CD14-positive monocyte (primary cell): ENCODE results near the gene UGT1A10. TPM values are rescaled to one million over a fixed set of nuclear protein-coding genes. Genes with fewer than 3 reads are reported as not detected.

Experiments used
- DNase-seq, 3 donors: peaks; one replicate each; pipeline ENCODE4 v3.0.0-alpha.2; 2011 to 2022
- H2AFZ ChIP-seq: 2 replicates; pipeline ENCODE4 v1.6.0; 2012; ENCODE audit warnings: mild to moderate bottlenecking, low read depth, low read length, inconsistent platforms; ENCODE audit not compliant: insufficient read depth, poor library complexity, severe bottlenecking
- H3K27ac ChIP-seq, 2 donors: 1 replicate in 1 of 2; 2 replicates in 1 of 2; pipeline ENCODE4 v1.5.1; 2012 to 2013; ENCODE audit warnings: low read length in 2 of 2, control low read depth in 1 of 2, inconsistent platforms in 1 of 2, low read depth in 1 of 2, mild to moderate bottlenecking in 1 of 2
- H3K27me3 ChIP-seq, 2 donors: one replicate each; pipeline versions ENCODE4 v1.6.0 to v1.6.1; 2011 to 2013; ENCODE audit warnings: low read length in 2 of 2; ENCODE audit not compliant: control insufficient read depth in 2 of 2, insufficient read depth in 2 of 2
- H3K36me3 ChIP-seq, 2 donors: replicated peaks in 1 of 2; 1 replicate in 1 of 2; 2 replicates in 1 of 2; pipeline versions ENCODE4 v1.5.1 to v1.6.1; 2012 to 2013; ENCODE audit warnings: low read length in 2 of 2, control low read depth in 1 of 2, inconsistent platforms in 1 of 2, mild to moderate bottlenecking in 1 of 2; ENCODE audit not compliant: insufficient read depth in 2 of 2, control insufficient read depth in 1 of 2
- H3K4me1 ChIP-seq, 2 donors: 1 replicate in 1 of 2; 2 replicates in 1 of 2; pipeline versions ENCODE4 v1.5.1 to v1.6.1; 2012 to 2013; ENCODE audit warnings: low read length in 2 of 2, control low read depth in 1 of 2, inconsistent platforms in 1 of 2, mild to moderate bottlenecking in 1 of 2, moderate library complexity in 1 of 2; ENCODE audit not compliant: insufficient read depth in 2 of 2, control insufficient read depth in 1 of 2
- H3K4me2 ChIP-seq: replicated peaks from 2 replicates; pipeline ENCODE3; 2012; ENCODE audit warnings: low read length, moderate library complexity, mild to moderate bottlenecking; ENCODE audit not compliant: poor library complexity, severe bottlenecking; ENCODE audit errors: extremely low read depth
- H3K4me3 ChIP-seq, 3 experiments: fragments of 200-600 bp in 1 of 3; sonication (generic) in 1 of 3; replicated peaks in 1 of 3; 1 replicate in 2 of 3; 2 replicates in 1 of 3; pipeline ENCODE4 v1.5.1; 2011 to 2013; ENCODE audit warnings: low read length in 3 of 3, mild to moderate bottlenecking in 3 of 3, control low read depth in 2 of 3, low read depth in 2 of 3, inconsistent platforms in 1 of 3, moderate library complexity in 1 of 3
- H3K79me2 ChIP-seq: 2 replicates; pipeline ENCODE4 v1.6.0; 2012; ENCODE audit warnings: mild to moderate bottlenecking, control low read depth, inconsistent platforms, low read length, moderate library complexity; ENCODE audit not compliant: insufficient read depth
- H3K9ac ChIP-seq: 2 replicates; pipeline ENCODE4 v1.6.0; 2017; ENCODE audit warnings: low read length, mild to moderate bottlenecking; ENCODE audit not compliant: insufficient read depth, poor library complexity, severe bottlenecking
- H3K9me3 ChIP-seq, 2 donors: replicated peaks in 1 of 2; 1 replicate in 1 of 2; 2 replicates in 1 of 2; pipeline versions ENCODE4 v1.5.1 to v1.6.1; 2012 to 2013; ENCODE audit warnings: low read length in 2 of 2, control low read depth in 1 of 2; ENCODE audit not compliant: control insufficient read depth in 1 of 2, insufficient read depth in 1 of 2
- H4K20me1 ChIP-seq: 2 replicates; pipeline ENCODE4 v1.6.0; 2012; ENCODE audit warnings: mild to moderate bottlenecking, low read length, control low read depth, moderate library complexity; ENCODE audit not compliant: insufficient read depth
- H3K27ac Mint-ChIP-seq, 7 donors: one replicate each; pipeline ENCODE4 v1.8.0; 2020; ENCODE audit warnings: mild to moderate bottlenecking in 7 of 7, mixed read lengths in 7 of 7, moderate library complexity in 6 of 7, inconsistent platforms in 2 of 7
- H3K27me3 Mint-ChIP-seq, 3 donors: one replicate each; pipeline ENCODE4 v1.8.0; 2021 to 2022; ENCODE audit warnings: low read depth in 3 of 3, mild to moderate bottlenecking in 3 of 3, mixed read lengths in 3 of 3, moderate library complexity in 3 of 3, inconsistent platforms in 1 of 3
- H3K36me3 Mint-ChIP-seq, 2 donors: one replicate each; pipeline ENCODE4 v1.8.0; 2020; ENCODE audit warnings: mixed read lengths in 2 of 2, inconsistent platforms in 1 of 2, mild to moderate bottlenecking in 1 of 2
- H3K4me1 Mint-ChIP-seq: one replicate; pipeline ENCODE4 v1.8.0; 2020; ENCODE audit warnings: mild to moderate bottlenecking, mixed read lengths
- H3K4me3 Mint-ChIP-seq, 2 donors: one replicate each; pipeline ENCODE4 v1.8.0; 2020; ENCODE audit warnings: mild to moderate bottlenecking in 2 of 2, mixed read lengths in 2 of 2, moderate library complexity in 1 of 2
- H3K9me3 Mint-ChIP-seq, 7 donors: one replicate each; pipeline ENCODE4 v1.8.0; 2020 to 2022; ENCODE audit warnings: mixed read lengths in 7 of 7, mild to moderate bottlenecking in 6 of 7, moderate library complexity in 6 of 7, inconsistent platforms in 2 of 7
- WGBS: methylation state at CpG from one replicate; pipeline ENCODE4 v1.1.5; 2013; ENCODE audit warnings: missing lambda C conversion rate; ENCODE audit not compliant: insufficient coverage; 5-methylcytosine and 5-hydroxymethylcytosine counted together
- intact Hi-C, 2 donors: fragments of 100-400 bp; cut with micrococcal nuclease; formaldehyde crosslinking; loops; one replicate each; pipeline versions ENCODE4 v1.15.0 to v1.15.1; 2023
- polyA plus RNA-seq, 3 donors: library from polyadenylated mRNA; depleted of rRNA in 1 of 3; unstranded in 2 of 3; stranded (reverse) in 1 of 3; fragments of 300-500 nt in 2 of 3; fragments of >200 nt in 1 of 3; fragmentation: Illumina TruSeq in 2 of 3; gene quantifications; 1 replicate in 2 of 3; 2 replicates in 1 of 3; pipeline ENCODE4 v1.2.3, GENCODE V29; 2012 to 2021
- TF ChIP-seq, protein P1 (sequence below): fragments of 200-600 bp; IDR thresholded peaks from one replicate; pipeline ENCODE4 v1.8.0; 2022; ENCODE audit warnings: antibody characterized with exemption, mild to moderate bottlenecking

UGT1A10 gene
- polyA plus RNA-seq, 3 donors: not detected

GRCh38 chr2:233692648-233693047 lies 56.4 kb downstream of the UGT1A10 start, which contains the start of gene UGT1A6:
TSS of gene UGT1A6 (plus strand) at chr2:233692890. CDS start at chr2:233693005, 115 bp downstream.
- no peak within 1 kb of the TSS for H3K4me2 ChIP-seq
- no peaks in the 10 kb centered on the region for H3K9me3 ChIP-seq
- no peaks in the 10 kb centered on the region for H3K79me2 ChIP-seq
- Mint-ChIP-seq H3K4me3 (no peak within 1 kb of the TSS), H3K27ac (no peak within 1 kb of the TSS), H3K9me3 (peaks cover 0 to 6% (median 1%) of the 10 kb centered on the region in 7 donors), H3K27me3 (peaks cover 0 to 2% (median 2%) of the 10 kb centered on the region in 3 donors), H3K4me1 (no peaks in the 10 kb centered on the region), H3K36me3 (no peaks in the 10 kb centered on the region)
- no peak within 1 kb of the TSS for H2AFZ ChIP-seq
- no peaks in the 10 kb centered on the region for H3K36me3 ChIP-seq
- H3K4me3 ChIP-seq: no peak within 1 kb of the TSS
- TF ChIP-seq, protein P1, sequence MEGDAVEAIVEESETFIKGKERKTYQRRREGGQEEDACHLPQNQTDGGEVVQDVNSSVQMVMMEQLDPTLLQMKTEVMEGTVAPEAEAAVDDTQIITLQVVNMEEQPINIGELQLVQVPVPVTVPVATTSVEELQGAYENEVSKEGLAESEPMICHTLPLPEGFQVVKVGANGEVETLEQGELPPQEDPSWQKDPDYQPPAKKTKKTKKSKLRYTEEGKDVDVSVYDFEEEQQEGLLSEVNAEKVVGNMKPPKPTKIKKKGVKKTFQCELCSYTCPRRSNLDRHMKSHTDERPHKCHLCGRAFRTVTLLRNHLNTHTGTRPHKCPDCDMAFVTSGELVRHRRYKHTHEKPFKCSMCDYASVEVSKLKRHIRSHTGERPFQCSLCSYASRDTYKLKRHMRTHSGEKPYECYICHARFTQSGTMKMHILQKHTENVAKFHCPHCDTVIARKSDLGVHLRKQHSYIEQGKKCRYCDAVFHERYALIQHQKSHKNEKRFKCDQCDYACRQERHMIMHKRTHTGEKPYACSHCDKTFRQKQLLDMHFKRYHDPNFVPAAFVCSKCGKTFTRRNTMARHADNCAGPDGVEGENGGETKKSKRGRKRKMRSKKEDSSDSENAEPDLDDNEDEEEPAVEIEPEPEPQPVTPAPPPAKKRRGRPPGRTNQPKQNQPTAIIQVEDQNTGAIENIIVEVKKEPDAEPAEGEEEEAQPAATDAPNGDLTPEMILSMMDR: no peak
- no peaks in the 10 kb centered on the region for H4K20me1 ChIP-seq
- DNase-seq: no peak
- H3K4me1 ChIP-seq: no peaks in the 10 kb centered on the region
- no peaks in the 10 kb centered on the region for H3K27me3 ChIP-seq
- H3K9ac ChIP-seq: no peak within 1 kb of the TSS
- 96% methylated on average over 2 of the region's 4 CpGs for WGBS
- intact Hi-C loops: no loop called here
- H3K27ac ChIP-seq: no peak within 1 kb of the TSS

DNA sequence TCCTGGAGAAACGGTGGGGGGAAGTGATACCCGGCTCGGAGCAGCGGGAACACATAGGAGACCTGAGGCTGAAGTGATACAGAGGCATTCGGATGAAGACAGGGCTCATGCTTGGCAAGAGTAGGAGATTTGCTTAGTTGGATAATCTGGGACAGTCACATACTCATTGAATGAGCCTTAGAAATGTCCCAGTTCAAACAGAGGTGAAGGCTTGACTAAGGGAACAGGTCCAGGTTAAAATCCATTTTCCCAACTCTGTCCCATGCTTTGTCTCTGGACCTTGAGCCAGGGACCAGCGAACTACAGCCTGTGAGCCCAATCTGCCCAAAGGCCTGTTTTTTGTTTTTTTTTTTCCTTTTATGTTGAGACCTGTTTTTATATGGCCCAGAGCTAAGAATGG lies 57.7 kb downstream of the UGT1A10 start:
- H3K9me3 Mint-ChIP-seq: peaks cover 0 to 6% (median 1%) of the 10 kb centered on the region in 7 donors
- 88% methylated on average over 5 of the region's 6 CpGs for WGBS
- H3K9me3 ChIP-seq: no peaks in the 10 kb centered on the region
- H3K27ac ChIP-seq: no peak overlapping the region
- intact Hi-C loops: no loop called here
- H3K4me2 ChIP-seq: no peak overlapping the region
- peaks cover 0 to 2% (median 2%) of the 10 kb centered on the region in 3 donors for H3K27me3 Mint-ChIP-seq
- no peaks in the 10 kb centered on the region for H3K4me1 ChIP-seq
- H3K36me3 Mint-ChIP-seq: no peaks in the 10 kb centered on the region
- DNase-seq: no peak
- H3K36me3 ChIP-seq: no peaks in the 10 kb centered on the region
- no peak overlapping the region for H3K27ac Mint-ChIP-seq
- H3K4me3 ChIP-seq: no peak overlapping the region
- no peak overlapping the region for H3K9ac ChIP-seq
- TF ChIP-seq, protein P1: no peak
- no peak overlapping the region for H3K4me3 Mint-ChIP-seq
- H3K27me3 ChIP-seq: no peaks in the 10 kb centered on the region
- no peak overlapping the region for H2AFZ ChIP-seq
- no peaks in the 10 kb centered on the region for H4K20me1 ChIP-seq
- H3K79me2 ChIP-seq: no peaks in the 10 kb centered on the region
- no peaks in the 10 kb centered on the region for H3K4me1 Mint-ChIP-seq
